ENCODE data around the gene BCDIN3D. TPM values are rescaled to one million over a fixed set of nuclear protein-coding genes. Genes with fewer than 3 reads are reported as not detected.

The BCDIN3D gene
- total and polyA plus RNA-seq, 8 donors: 0.58 to 14.7 (median 2.6) TPM; not detected in 1

DNA sequence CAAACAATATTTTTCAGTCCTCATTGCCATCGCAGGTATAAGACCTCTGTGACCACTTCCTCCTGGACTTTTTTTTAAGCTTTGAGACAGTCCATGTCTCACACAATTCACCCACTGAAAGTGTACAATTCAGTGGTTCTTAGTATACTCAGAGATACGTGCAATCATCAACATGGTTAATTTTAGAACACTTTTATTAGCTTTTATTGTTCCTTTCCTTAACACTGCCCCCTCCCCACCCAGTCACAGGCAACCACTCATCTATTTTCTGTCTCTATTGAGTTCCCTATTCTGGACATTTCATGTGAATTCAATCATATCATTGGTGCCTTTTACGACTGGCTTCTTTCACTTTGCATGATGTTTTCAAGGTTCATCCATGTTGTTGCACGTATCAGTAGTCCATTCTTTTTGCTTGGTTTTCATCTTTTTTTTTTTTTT, 30.9 kb downstream of the BCDIN3D start:
- peaks cover 0 to 17% (median 5%) of the 10 kb centered on the region in 4 donors for H3K36me3 ChIP-seq
- H3K9me3 ChIP-seq: no peaks in the 10 kb centered on the region
- H3K4me1 ChIP-seq: peaks cover 8 to 35% (median 23%) of the 10 kb centered on the region in 4 donors
- no peak for TF ChIP-seq CTCF (IDR thresholded peaks at IDR 0.05)
- no peak for TF ChIP-seq EP300 (IDR thresholded peaks at IDR 0.05)
- TF ChIP-seq POLR2AphosphoS5 (IDR thresholded peaks at IDR 0.05): no peak
- no peak for TF ChIP-seq POLR2A (IDR thresholded peaks at IDR 0.05)
- H3K27me3 ChIP-seq: no peaks in the 10 kb centered on the region
- H3K27ac ChIP-seq: no peak overlapping the region
- 79 to 87% (median 85%) methylated on average over 4 of the region's 4 CpGs for WGBS, 5 donors
- DNase-seq: no peak
- no peak overlapping the region for H3K4me3 ChIP-seq
- intact Hi-C loops (cut with DNase I; ENCODE audit: low total_unique reads): no loop called here

DNA sequence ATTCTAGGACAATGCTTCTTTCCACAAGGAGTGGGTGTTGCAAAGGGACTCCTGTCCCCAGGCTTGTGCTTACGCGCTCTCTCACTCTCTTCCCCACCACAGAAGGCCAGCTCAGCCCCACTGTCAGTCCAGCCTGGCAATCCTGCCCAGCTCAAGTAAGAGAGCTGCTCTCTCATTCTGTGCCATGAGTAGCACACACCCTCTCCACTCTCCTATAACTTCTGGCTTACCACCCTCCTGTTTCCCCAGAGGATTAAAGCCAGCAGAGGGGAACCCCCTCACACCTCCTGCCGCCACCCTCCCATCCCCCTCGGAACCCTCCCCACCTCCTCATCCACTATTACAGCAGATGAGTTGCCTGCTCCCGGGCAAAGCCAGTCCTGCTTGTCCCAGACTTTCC, 31.8 kb downstream of the BCDIN3D start:
- H3K27ac ChIP-seq: no peak overlapping the region
- H3K9me3 ChIP-seq: no peaks in the 10 kb centered on the region
- peaks cover 3 to 17% (median 5%) of the 10 kb centered on the region in 4 donors for H3K36me3 ChIP-seq
- 84 to 90% (median 87%) methylated on average over 5 of the region's 5 CpGs for WGBS, 5 donors
- DNase-seq: no peak
- intact Hi-C loops (cut with DNase I; ENCODE audit: low total_unique reads): no loop called here
- peaks cover 8 to 35% (median 23%) of the 10 kb centered on the region in 4 donors for H3K4me1 ChIP-seq
- H3K27me3 ChIP-seq: no peaks in the 10 kb centered on the region
- TF ChIP-seq POLR2AphosphoS5 (IDR thresholded peaks at IDR 0.05) (no peak), POLR2A (IDR thresholded peaks at IDR 0.05) (no peak), EP300 (IDR thresholded peaks at IDR 0.05) (no peak), CTCF (IDR thresholded peaks at IDR 0.05) (no peak)
- no peak overlapping the region for H3K4me3 ChIP-seq

DNA sequence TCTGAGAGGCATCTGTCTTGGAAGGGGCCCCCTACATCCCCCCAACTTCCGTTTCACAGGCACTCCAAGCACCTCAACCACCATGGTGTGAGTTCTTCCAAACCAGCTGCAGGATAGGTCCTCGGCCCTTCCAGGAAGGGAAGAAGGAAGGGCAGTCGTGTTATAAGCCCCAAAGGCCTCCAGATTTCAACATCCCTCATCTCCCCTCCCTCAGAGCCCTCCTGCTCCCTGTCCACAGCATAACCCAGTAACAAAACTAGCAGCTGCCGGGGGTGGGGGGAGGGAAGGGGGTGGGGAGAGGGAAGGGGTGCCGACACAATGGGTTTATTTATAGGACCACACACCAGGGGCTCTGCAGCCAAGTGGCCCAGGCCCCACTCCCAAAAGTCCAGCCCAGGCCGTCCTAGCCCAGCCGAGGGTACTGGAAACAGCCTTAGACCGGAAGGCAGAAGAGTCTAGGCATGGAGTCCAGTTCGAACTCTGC, 33.0 kb downstream of the BCDIN3D start:
- no peaks in the 10 kb centered on the region for H3K9me3 ChIP-seq
- DNase-seq: peak in 1 of 2 donors; percentile 47
- H3K4me1 ChIP-seq: peaks cover 8 to 35% (median 21%) of the 10 kb centered on the region in 4 donors
- intact Hi-C loops (cut with DNase I; ENCODE audit: low total_unique reads): no loop called here
- WGBS, 5 donors: 53 to 63% (median 57%) methylated on average over 8 to 9 of the region's 9 CpGs
- no peaks in the 10 kb centered on the region for H3K27me3 ChIP-seq
- TF ChIP-seq EP300 (IDR thresholded peaks at IDR 0.05): no peak
- TF ChIP-seq CTCF (IDR thresholded peaks at IDR 0.05): no peak
- TF ChIP-seq POLR2A (IDR thresholded peaks at IDR 0.05): no peak
- TF ChIP-seq POLR2AphosphoS5 (IDR thresholded peaks at IDR 0.05): no peak
- H3K4me3 ChIP-seq: no peak overlapping the region
- H3K27ac ChIP-seq: peak overlapping the region in 4 of 5 donors; percentile 61 to 81 (median 70)
- peaks cover 10 to 20% (median 16%) of the 10 kb centered on the region in 4 donors for H3K36me3 ChIP-seq

DNA sequence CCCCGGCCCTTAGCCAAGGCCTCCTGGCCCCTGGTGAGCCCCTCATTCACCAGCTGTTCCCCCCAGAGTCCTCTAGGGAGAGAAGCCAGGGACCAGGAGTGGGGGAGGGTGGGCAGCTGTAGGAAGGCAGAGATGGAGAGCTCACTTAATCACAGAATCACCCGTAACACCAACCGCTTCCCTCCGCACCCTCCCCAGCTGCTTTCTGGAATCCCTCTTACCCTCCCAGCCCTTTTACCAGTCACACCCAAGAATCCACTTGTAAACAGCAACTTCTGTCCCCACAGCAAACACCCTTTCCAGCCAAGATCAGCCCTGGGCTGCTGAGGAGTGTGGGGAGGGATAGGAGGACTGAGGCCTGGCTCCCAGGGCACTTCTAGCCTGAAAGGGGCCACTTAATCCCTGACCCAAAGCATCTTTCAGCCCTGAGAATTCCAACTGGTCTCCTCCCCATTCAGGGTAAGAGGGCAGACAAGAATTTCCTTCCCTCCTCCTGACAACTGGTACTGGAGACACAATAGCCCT, 33.5 kb downstream of the BCDIN3D start:
- TF ChIP-seq POLR2A (IDR thresholded peaks at IDR 0.05) (no peak), POLR2AphosphoS5 (IDR thresholded peaks at IDR 0.05) (no peak), CTCF (IDR thresholded peaks at IDR 0.05) (no peak), EP300 (IDR thresholded peaks at IDR 0.05) (no peak)
- Histone ChIP-seq H3K4me1 (peaks cover 8 to 35% (median 21%) of the 10 kb centered on the region in 4 donors), H3K36me3 (peaks cover 10 to 25% (median 21%) of the 10 kb centered on the region in 4 donors), H3K4me3 (no peak overlapping the region), H3K27me3 (no peaks in the 10 kb centered on the region), H3K9me3 (no peaks in the 10 kb centered on the region), H3K27ac (peak overlapping the region; percentile 43 to 81 (median 63))
- 45 to 78% (median 58%) methylated on average over 4 of the region's 4 CpGs for WGBS, 5 donors
- DNase-seq: peak in 1 of 2 donors; percentile 69
- intact Hi-C loops (cut with DNase I; ENCODE audit: low total_unique reads): no loop called here
